H1 (cell line): ENCODE measurements around the gene ARV1.

Experiments used
- BRCA1 ChIP-seq: IDR thresholded peaks from 2 replicates; pipeline ENCODE4 v1.6.1; 2012; ENCODE audit warnings: low read depth, low read length, improper control_type of control experiment
- CEBPB ChIP-seq: IDR thresholded peaks from 2 replicates; pipeline ENCODE4 v1.6.1; 2012; ENCODE audit warnings: low read depth, low read length
- EP300 ChIP-seq, 2 experiments: IDR thresholded peaks; 1 replicate in 1 of 2; 2 replicates in 1 of 2; pipeline ENCODE4 v1.6.1; 2011 to 2012; ENCODE audit warnings: low read depth in 2 of 2, low read length in 2 of 2, mild to moderate bottlenecking in 2 of 2, borderline replicate concordance in 1 of 2, inconsistent platforms in 1 of 2, moderate library complexity in 1 of 2
- EZH2 ChIP-seq: fragments of 200-600 bp; sonication (generic); IDR thresholded peaks from 2 replicates; pipeline ENCODE4 v1.7.1; 2012; ENCODE audit warnings: low read depth, mild to moderate bottlenecking, moderate library complexity, low read length, inconsistent platforms; ENCODE audit not compliant: severe bottlenecking
- GTF2F1 ChIP-seq: IDR thresholded peaks from 2 replicates; pipeline ENCODE4 v1.6.1; 2012; ENCODE audit warnings: low read depth, low read length, improper control_type of control experiment, borderline replicate concordance
- JUND ChIP-seq: IDR thresholded peaks from 2 replicates; pipeline ENCODE4 v1.6.1; 2011; ENCODE audit warnings: mild to moderate bottlenecking, improper control_type of control experiment, low read length
- KDM1A ChIP-seq: fragments of 200-600, 300-600 bp; sonication (generic); IDR thresholded peaks from 2 replicates; pipeline ENCODE4 v1.7.1; 2016; ENCODE audit warnings: mild to moderate bottlenecking, low read length, borderline replicate concordance
- POLR2A ChIP-seq, 2 experiments: IDR thresholded peaks; 1 replicate in 1 of 2; 2 replicates in 1 of 2; pipeline ENCODE4 v1.6.1; 2011; ENCODE audit warnings: low read depth in 2 of 2, low read length in 2 of 2, mild to moderate bottlenecking in 2 of 2; ENCODE audit errors: control extremely low read depth in 1 of 2
- POLR2AphosphoS5 ChIP-seq: IDR thresholded peaks from 2 replicates; pipeline ENCODE4 v1.6.1; 2011; ENCODE audit warnings: low read depth, low read length
- TF ChIP-seq, protein P1 (sequence below), 3 experiments: IDR thresholded peaks; 1 replicate in 2 of 3; 2 replicates in 1 of 3; pipeline versions ENCODE4 v1.5.1 to v1.6.1; 2011; ENCODE audit warnings: low read length in 3 of 3, mild to moderate bottlenecking in 3 of 3, inconsistent platforms in 2 of 3, low read depth in 1 of 3, moderate library complexity in 1 of 3; ENCODE audit not compliant: insufficient read depth in 1 of 3; ENCODE audit errors: control extremely low read depth in 1 of 3
- TF ChIP-seq, protein P2 (sequence below): IDR thresholded peaks from 2 replicates; pipeline ENCODE4 v1.6.1; 2011; ENCODE audit warnings: low read length, improper control_type of control experiment

DNA sequence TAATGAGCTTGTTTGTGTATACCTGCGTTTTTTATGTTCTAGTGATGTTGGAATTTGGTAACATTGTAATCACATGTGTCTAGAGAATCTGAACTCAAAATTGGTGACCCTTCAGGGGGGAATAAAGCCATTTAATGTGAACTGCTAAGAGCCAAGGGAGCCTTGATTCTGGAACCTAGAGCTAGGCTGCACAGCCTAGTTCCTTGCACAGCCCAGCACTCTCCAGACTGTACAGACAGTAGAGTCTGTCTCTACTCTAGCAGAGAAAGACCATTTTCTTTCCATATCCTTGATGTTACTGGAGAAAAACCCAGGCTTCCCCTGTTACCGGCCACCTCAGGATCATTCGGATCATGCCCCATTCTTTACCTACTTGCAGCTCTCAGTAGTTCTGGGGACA is 8.6 kb downstream of the ARV1 start:
- TF ChIP-seq, protein P1, sequence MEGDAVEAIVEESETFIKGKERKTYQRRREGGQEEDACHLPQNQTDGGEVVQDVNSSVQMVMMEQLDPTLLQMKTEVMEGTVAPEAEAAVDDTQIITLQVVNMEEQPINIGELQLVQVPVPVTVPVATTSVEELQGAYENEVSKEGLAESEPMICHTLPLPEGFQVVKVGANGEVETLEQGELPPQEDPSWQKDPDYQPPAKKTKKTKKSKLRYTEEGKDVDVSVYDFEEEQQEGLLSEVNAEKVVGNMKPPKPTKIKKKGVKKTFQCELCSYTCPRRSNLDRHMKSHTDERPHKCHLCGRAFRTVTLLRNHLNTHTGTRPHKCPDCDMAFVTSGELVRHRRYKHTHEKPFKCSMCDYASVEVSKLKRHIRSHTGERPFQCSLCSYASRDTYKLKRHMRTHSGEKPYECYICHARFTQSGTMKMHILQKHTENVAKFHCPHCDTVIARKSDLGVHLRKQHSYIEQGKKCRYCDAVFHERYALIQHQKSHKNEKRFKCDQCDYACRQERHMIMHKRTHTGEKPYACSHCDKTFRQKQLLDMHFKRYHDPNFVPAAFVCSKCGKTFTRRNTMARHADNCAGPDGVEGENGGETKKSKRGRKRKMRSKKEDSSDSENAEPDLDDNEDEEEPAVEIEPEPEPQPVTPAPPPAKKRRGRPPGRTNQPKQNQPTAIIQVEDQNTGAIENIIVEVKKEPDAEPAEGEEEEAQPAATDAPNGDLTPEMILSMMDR (IDR thresholded peaks at IDR 0.05; ENCODE audit: control extremely low read depth in 1 of 3, insufficient read depth in 1 of 3, low read depth in 1 of 3, low read length in 3 of 3): no peak
- TF ChIP-seq POLR2A (IDR thresholded peaks at IDR 0.05; ENCODE audit: control extremely low read depth in 1 of 2, low read depth in 2 of 2, low read length in 2 of 2): no peak
- no peak for TF ChIP-seq EZH2
- no peak for TF ChIP-seq EP300 (IDR thresholded peaks at IDR 0.05; ENCODE audit: borderline replicate concordance in 1 of 2, low read depth in 2 of 2, low read length in 2 of 2)
- TF ChIP-seq JUND: no peak
- TF ChIP-seq KDM1A: no peak
- TF ChIP-seq BRCA1: no peak
- no peak for TF ChIP-seq GTF2F1
- TF ChIP-seq POLR2AphosphoS5: no peak
- TF ChIP-seq, protein P2, sequence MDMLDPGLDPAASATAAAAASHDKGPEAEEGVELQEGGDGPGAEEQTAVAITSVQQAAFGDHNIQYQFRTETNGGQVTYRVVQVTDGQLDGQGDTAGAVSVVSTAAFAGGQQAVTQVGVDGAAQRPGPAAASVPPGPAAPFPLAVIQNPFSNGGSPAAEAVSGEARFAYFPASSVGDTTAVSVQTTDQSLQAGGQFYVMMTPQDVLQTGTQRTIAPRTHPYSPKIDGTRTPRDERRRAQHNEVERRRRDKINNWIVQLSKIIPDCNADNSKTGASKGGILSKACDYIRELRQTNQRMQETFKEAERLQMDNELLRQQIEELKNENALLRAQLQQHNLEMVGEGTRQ: no peak
- TF ChIP-seq CEBPB: no peak
